ENCODE data around the gene LLGL1.

DNA sequence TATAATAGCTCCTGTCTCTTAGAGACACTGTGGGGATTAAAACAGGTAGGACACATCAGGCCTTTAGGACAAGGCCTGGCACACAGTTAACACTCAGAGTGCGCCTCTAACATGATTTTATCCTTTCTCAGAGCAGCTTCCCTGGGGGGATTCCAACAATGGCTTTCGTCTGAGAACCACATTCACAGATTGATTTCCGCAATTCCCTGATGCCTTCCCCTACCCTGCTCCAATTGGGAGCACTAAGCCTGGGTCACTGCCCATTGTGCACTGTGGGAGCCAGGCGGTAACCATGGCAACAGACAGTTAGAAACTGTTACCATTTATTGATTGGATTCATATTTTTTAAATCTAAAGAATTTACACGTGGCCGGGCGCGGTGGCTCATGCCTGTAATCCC, 47.7 kb upstream of the LLGL1 start:
- TF ChIP-seq EZH2 (IDR thresholded peaks at IDR 0.05) (no peak), CTCF (IDR thresholded peaks at IDR 0.05) (no peak), EZH2phosphoT487 (IDR thresholded peaks at IDR 0.05) (no peak)
